Measurements from ENCODE around the gene GPR65. TPM values are rescaled to one million over a fixed set of nuclear protein-coding genes. Genes with fewer than 3 reads are reported as not detected.

Gene GPR65
- total RNA-seq, 1 donor from 2014 or later = 13.4 TPM

Other genes starting within 250 kb of the GPR65 start
- 59.4 TPM for gene GALC, start 12.0 kb upstream of the GPR65 start, total RNA-seq